IgD-negative memory B cell (primary cell): Measurements from ENCODE around the gene ADCY2. TPM values are rescaled to one million over a fixed set of nuclear protein-coding genes. Genes with fewer than 3 reads are reported as not detected.

Experiments used
- H3K27ac Mint-ChIP-seq, 3 donors: one replicate each; pipeline ENCODE4 v1.8.0; 2020 to 2022; ENCODE audit warnings: mild to moderate bottlenecking in 3 of 3, mixed read lengths in 3 of 3, moderate library complexity in 1 of 3
- H3K27me3 Mint-ChIP-seq: one replicate; pipeline ENCODE4 v1.8.0; 2021; ENCODE audit warnings: mixed read lengths
- H3K36me3 Mint-ChIP-seq: one replicate; pipeline ENCODE4 v1.8.0; 2020; ENCODE audit warnings: mild to moderate bottlenecking, mixed read lengths
- H3K4me1 Mint-ChIP-seq, 3 donors: one replicate each; pipeline ENCODE4 v1.8.0; 2020 to 2022; ENCODE audit warnings: mixed read lengths in 3 of 3, mild to moderate bottlenecking in 1 of 3
- H3K4me3 Mint-ChIP-seq, 4 donors: one replicate each; pipeline ENCODE4 v1.8.0; 2020 to 2022; ENCODE audit warnings: mild to moderate bottlenecking in 4 of 4, mixed read lengths in 4 of 4, moderate library complexity in 3 of 4
- H3K9me3 Mint-ChIP-seq, 3 donors: one replicate each; pipeline ENCODE4 v1.8.0; 2020 to 2021; ENCODE audit warnings: mixed read lengths in 3 of 3, mild to moderate bottlenecking in 1 of 3
- polyA plus RNA-seq: library from polyadenylated mRNA; unstranded; fragments of 300-500 nt; fragmentation: Illumina TruSeq; gene quantifications from one replicate; pipeline ENCODE4 v1.2.3, GENCODE V29; 2021

The ADCY2 gene
- polyA plus RNA-seq, 1 donor from 2014 or later, result not detected

GRCh38 chr5:7776442-7776841, 380.5 kb downstream of the ADCY2 start:
- Mint-ChIP-seq H3K36me3 (no peaks in the 10 kb centered on the region), H3K4me3 (no peak overlapping the region), H3K27me3 (peaks cover 1% of the 10 kb centered on the region), H3K9me3 (peaks cover 0 to 5% (median 0%) of the 10 kb centered on the region in 3 donors), H3K4me1 (peaks cover 0 to 2% (median 0%) of the 10 kb centered on the region in 3 donors), H3K27ac (peak overlapping the region in 1 of 3 donors; percentile 9)

GRCh38 chr5:7779019-7780005, 383.4 kb downstream of the ADCY2 start:
- peaks cover 0 to 2% (median 0%) of the 10 kb centered on the region in 3 donors for H3K4me1 Mint-ChIP-seq
- no peak overlapping the region for H3K4me3 Mint-ChIP-seq
- H3K27ac Mint-ChIP-seq, result no peak overlapping the region
- peaks cover 4% of the 10 kb centered on the region for H3K27me3 Mint-ChIP-seq
- peaks cover 0 to 3% (median 0%) of the 10 kb centered on the region in 3 donors for H3K9me3 Mint-ChIP-seq
- no peaks in the 10 kb centered on the region for H3K36me3 Mint-ChIP-seq

- Mint-ChIP-seq H3K36me3 (no peaks in the 10 kb centered on the region), H3K27me3 (peaks cover 4% of the 10 kb centered on the region), H3K27ac (no peak overlapping the region), H3K4me1 (peaks cover 0 to 2% (median 0%) of the 10 kb centered on the region in 3 donors), H3K9me3 (peaks cover 0 to 1% (median 0%) of the 10 kb centered on the region in 3 donors), H3K4me3 (no peak overlapping the region)
These were observed 386.0 kb downstream of the ADCY2 start for GRCh38 chr5:7781899-7782298.

GRCh38 chr5:7784683-7785380, 388.9 kb downstream of the ADCY2 start:
- Mint-ChIP-seq H3K9me3 (peaks cover 0 to 1% (median 0%) of the 10 kb centered on the region in 3 donors), H3K4me1 (no peaks in the 10 kb centered on the region), H3K4me3 (no peak overlapping the region), H3K27ac (no peak overlapping the region), H3K27me3 (peaks cover 3% of the 10 kb centered on the region), H3K36me3 (no peaks in the 10 kb centered on the region)

GRCh38 chr5:7787770-7788169, 391.8 kb downstream of the ADCY2 start:
- H3K4me1 Mint-ChIP-seq, result no peaks in the 10 kb centered on the region

GRCh38 chr5:7789567-7789966, 393.6 kb downstream of the ADCY2 start:
- Mint-ChIP-seq H3K36me3 (no peaks in the 10 kb centered on the region), H3K27me3 (no peaks in the 10 kb centered on the region), H3K4me3 (no peak overlapping the region), H3K27ac (no peak overlapping the region), H3K4me1 (peaks cover 0 to 5% (median 0%) of the 10 kb centered on the region in 3 donors), H3K9me3 (no peaks in the 10 kb centered on the region)

More at GRCh38 chr5:7787770-7788169, 391.8 kb downstream of the ADCY2 start:
- Mint-ChIP-seq H3K9me3 (no peaks in the 10 kb centered on the region), H3K27ac (no peak overlapping the region), H3K4me3 (no peak overlapping the region), H3K36me3 (no peaks in the 10 kb centered on the region), H3K27me3 (no peaks in the 10 kb centered on the region)

GRCh38 chr5:7793895-7794294, 398.0 kb downstream of the ADCY2 start:
- Mint-ChIP-seq H3K36me3 (no peaks in the 10 kb centered on the region), H3K9me3 (peaks cover 0 to 2% (median 0%) of the 10 kb centered on the region in 3 donors), H3K27me3 (no peaks in the 10 kb centered on the region), H3K27ac (no peak overlapping the region), H3K4me1 (peaks cover 0 to 8% (median 0%) of the 10 kb centered on the region in 3 donors), H3K4me3 (no peak overlapping the region)

- Mint-ChIP-seq H3K27ac (no peak overlapping the region), H3K4me1 (peaks cover 0 to 8% (median 0%) of the 10 kb centered on the region in 3 donors), H3K9me3 (peaks cover 0 to 2% (median 0%) of the 10 kb centered on the region in 3 donors), H3K27me3 (no peaks in the 10 kb centered on the region), H3K36me3 (no peaks in the 10 kb centered on the region), H3K4me3 (peak overlapping the region in 1 of 4 donors; percentile 73)
These were observed 398.4 kb downstream of the ADCY2 start for GRCh38 chr5:7794311-7794710.

GRCh38 chr5:7794823-7795222, 398.9 kb downstream of the ADCY2 start:
- H3K27ac Mint-ChIP-seq, result no peak overlapping the region
- peaks cover 0 to 8% (median 0%) of the 10 kb centered on the region in 3 donors for H3K4me1 Mint-ChIP-seq
- H3K4me3 Mint-ChIP-seq, result no peak overlapping the region
- no peaks in the 10 kb centered on the region for H3K27me3 Mint-ChIP-seq
- H3K36me3 Mint-ChIP-seq, result no peaks in the 10 kb centered on the region
- peaks cover 0 to 2% (median 0%) of the 10 kb centered on the region in 3 donors for H3K9me3 Mint-ChIP-seq

- H3K4me1 Mint-ChIP-seq, result peaks cover 0 to 8% (median 0%) of the 10 kb centered on the region in 3 donors
- peaks cover 0 to 2% (median 0%) of the 10 kb centered on the region in 3 donors for H3K9me3 Mint-ChIP-seq
- no peaks in the 10 kb centered on the region for H3K27me3 Mint-ChIP-seq
- no peak overlapping the region for H3K27ac Mint-ChIP-seq
- no peak overlapping the region for H3K4me3 Mint-ChIP-seq
- no peaks in the 10 kb centered on the region for H3K36me3 Mint-ChIP-seq
These were observed 399.4 kb downstream of the ADCY2 start for GRCh38 chr5:7795306-7795705.

- no peak overlapping the region for H3K27ac Mint-ChIP-seq
- no peaks in the 10 kb centered on the region for H3K4me1 Mint-ChIP-seq
- H3K9me3 Mint-ChIP-seq, result peaks cover 0 to 2% (median 0%) of the 10 kb centered on the region in 3 donors
- no peaks in the 10 kb centered on the region for H3K27me3 Mint-ChIP-seq
- H3K4me3 Mint-ChIP-seq, result no peak overlapping the region
- H3K36me3 Mint-ChIP-seq, result no peaks in the 10 kb centered on the region
These were observed 406.1 kb downstream of the ADCY2 start for GRCh38 chr5:7801891-7802614.

GRCh38 chr5:7802855-7803254, 406.9 kb downstream of the ADCY2 start:
- H3K27me3 Mint-ChIP-seq, result peaks cover 2% of the 10 kb centered on the region
- no peak overlapping the region for H3K27ac Mint-ChIP-seq
- no peaks in the 10 kb centered on the region for H3K36me3 Mint-ChIP-seq
- peaks cover 0 to 2% (median 0%) of the 10 kb centered on the region in 3 donors for H3K9me3 Mint-ChIP-seq
- no peak overlapping the region for H3K4me3 Mint-ChIP-seq
- H3K4me1 Mint-ChIP-seq, result no peaks in the 10 kb centered on the region

- Mint-ChIP-seq H3K36me3 (no peaks in the 10 kb centered on the region), H3K9me3 (no peaks in the 10 kb centered on the region)
These were observed 408.0 kb downstream of the ADCY2 start for GRCh38 chr5:7803937-7804336.

GRCh38 chr5:7805379-7805778, 409.4 kb downstream of the ADCY2 start:
- Mint-ChIP-seq H3K36me3 (no peaks in the 10 kb centered on the region), H3K9me3 (no peaks in the 10 kb centered on the region), H3K4me3 (no peak overlapping the region), H3K4me1 (no peaks in the 10 kb centered on the region), H3K27me3 (peaks cover 3% of the 10 kb centered on the region), H3K27ac (no peak overlapping the region)

More at GRCh38 chr5:7803937-7804336, 408.0 kb downstream of the ADCY2 start:
- Mint-ChIP-seq H3K4me3 (no peak overlapping the region), H3K27me3 (peaks cover 3% of the 10 kb centered on the region), H3K27ac (no peak overlapping the region), H3K4me1 (no peaks in the 10 kb centered on the region)
